ENCODE measurements around the gene OSTN. TPM values are rescaled to one million over a fixed set of nuclear protein-coding genes. Genes with fewer than 3 reads are reported as not detected.

OSTN gene
- total and polyA plus RNA-seq, 2 of the 13 experiments (the other 11 are each of a cell fraction or from before 2014, with no cell fraction given) = not detected

DNA sequence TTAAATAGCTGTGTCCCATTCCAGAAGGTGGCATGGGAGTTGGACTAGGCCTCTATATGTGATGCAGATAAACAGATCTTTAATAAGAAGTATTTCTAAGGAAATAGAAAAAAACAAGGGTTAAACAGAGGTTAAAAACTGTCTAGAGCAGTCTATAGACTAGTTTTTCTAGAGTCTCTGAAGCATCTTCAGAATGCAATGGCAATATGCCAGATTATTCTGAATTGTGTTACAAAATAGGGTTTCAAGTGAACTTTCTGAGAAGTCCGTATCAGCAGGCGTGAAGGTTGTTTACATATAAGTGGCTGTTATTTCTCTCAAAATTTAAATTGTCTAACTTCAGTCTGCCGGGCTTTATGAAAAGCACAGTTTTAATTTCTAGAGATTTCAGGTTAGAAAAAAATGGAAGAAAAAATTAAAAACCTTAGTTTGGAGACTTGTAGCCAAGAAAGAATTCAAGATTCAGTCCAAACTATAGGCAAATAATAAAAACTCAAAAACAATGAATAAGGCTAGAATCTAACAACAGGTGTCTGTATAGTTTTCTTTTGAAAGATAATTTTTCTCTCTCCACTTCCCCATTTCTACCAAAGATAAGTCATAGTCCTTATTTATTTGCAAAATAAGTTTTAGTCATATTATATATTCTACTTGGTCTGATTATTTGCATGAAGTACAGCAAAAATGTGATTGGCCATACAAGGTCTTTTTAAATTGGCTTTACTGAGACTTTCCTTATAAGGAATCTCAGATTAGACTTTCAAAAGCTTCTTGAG is 55.2 kb downstream of the OSTN start (continued):
- TF ChIP-seq, protein P1, sequence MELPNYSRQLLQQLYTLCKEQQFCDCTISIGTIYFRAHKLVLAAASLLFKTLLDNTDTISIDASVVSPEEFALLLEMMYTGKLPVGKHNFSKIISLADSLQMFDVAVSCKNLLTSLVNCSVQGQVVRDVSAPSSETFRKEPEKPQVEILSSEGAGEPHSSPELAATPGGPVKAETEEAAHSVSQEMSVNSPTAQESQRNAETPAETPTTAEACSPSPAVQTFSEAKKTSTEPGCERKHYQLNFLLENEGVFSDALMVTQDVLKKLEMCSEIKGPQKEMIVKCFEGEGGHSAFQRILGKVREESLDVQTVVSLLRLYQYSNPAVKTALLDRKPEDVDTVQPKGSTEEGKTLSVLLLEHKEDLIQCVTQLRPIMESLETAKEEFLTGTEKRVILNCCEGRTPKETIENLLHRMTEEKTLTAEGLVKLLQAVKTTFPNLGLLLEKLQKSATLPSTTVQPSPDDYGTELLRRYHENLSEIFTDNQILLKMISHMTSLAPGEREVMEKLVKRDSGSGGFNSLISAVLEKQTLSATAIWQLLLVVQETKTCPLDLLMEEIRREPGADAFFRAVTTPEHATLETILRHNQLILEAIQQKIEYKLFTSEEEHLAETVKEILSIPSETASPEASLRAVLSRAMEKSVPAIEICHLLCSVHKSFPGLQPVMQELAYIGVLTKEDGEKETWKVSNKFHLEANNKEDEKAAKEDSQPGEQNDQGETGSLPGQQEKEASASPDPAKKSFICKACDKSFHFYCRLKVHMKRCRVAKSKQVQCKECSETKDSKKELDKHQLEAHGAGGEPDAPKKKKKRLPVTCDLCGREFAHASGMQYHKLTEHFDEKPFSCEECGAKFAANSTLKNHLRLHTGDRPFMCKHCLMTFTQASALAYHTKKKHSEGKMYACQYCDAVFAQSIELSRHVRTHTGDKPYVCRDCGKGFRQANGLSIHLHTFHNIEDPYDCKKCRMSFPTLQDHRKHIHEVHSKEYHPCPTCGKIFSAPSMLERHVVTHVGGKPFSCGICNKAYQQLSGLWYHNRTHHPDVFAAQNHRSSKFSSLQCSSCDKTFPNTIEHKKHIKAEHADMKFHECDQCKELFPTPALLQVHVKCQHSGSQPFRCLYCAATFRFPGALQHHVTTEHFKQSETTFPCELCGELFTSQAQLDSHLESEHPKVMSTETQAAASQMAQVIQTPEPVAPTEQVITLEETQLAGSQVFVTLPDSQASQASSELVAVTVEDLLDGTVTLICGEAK (IDR thresholded peaks at IDR 0.05) = no peak
- TF ChIP-seq, protein P1 (CRISPR knock-in tag; IDR thresholded peaks at IDR 0.05) = no peak
- TF ChIP-seq ZNF431 (CRISPR knock-in tag; IDR thresholded peaks at IDR 0.05; ENCODE audit: borderline replicate concordance, low read depth) (no peak), GZF1 (CRISPR knock-in tag; IDR thresholded peaks at IDR 0.05) (no peak)

Measured in HepG2 (cell line).